HG03103 (cell line): ENCODE data around the gene KLHL40.

Experiments
- ATAC-seq: cut with Tn5 transposase; IDR thresholded peaks from one replicate; pipeline ENCODE4 v1.9.1; 2021; ENCODE audit warnings: low read depth; ENCODE audit not compliant: unreplicated experiment

KLHL40 gene, protein sequence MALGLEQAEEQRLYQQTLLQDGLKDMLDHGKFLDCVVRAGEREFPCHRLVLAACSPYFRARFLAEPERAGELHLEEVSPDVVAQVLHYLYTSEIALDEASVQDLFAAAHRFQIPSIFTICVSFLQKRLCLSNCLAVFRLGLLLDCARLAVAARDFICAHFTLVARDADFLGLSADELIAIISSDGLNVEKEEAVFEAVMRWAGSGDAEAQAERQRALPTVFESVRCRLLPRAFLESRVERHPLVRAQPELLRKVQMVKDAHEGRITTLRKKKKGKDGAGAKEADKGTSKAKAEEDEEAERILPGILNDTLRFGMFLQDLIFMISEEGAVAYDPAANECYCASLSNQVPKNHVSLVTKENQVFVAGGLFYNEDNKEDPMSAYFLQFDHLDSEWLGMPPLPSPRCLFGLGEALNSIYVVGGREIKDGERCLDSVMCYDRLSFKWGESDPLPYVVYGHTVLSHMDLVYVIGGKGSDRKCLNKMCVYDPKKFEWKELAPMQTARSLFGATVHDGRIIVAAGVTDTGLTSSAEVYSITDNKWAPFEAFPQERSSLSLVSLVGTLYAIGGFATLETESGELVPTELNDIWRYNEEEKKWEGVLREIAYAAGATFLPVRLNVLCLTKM

DNA sequence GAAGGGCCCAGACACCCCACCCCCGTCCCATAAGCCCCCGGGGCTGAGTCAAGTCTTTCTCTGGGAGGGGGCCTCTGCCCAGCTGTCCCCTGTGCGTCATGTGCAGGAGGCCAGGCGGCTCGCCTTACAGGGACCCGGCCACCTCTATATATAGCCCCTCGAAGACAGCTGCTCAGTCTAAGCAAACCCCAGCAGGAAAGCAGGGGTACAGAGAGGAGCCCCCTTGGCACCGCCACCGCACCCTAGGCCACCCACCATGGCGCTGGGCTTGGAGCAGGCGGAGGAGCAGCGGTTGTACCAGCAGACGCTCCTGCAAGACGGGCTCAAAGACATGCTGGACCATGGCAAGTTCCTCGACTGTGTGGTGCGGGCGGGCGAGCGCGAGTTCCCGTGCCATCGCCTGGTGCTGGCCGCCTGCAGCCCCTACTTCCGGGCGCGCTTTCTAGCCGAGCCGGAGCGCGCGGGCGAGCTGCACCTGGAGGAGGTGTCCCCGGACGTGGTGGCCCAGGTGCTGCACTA lies at the start of gene KLHL40:
KLHL40 (plus strand) TSS at position 175 of the 519 bp plus-strand sequence; CDS start at position 257, 82 bp downstream.
- ATAC-seq, result no peak

DNA sequence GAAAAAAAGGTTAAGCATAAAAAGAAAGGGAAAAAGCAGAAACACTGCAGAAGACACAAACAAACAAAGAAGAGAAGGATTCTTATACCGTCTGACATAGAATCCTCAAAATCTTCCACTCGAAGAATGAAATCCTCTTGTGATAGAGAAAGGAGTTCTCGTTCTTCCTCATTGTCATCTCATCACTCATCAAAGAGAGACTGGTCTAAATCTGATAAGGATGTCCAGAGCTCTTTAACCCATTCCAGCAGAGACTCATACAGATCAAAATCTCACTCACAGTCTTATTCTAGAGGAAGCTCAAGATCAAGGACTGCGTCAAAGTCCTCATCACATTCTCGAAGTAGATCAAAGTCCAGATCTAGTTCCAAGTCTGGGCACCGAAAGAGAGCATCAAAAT lies 48.3 kb upstream of the KLHL40 start:
- no peak for ATAC-seq

DNA sequence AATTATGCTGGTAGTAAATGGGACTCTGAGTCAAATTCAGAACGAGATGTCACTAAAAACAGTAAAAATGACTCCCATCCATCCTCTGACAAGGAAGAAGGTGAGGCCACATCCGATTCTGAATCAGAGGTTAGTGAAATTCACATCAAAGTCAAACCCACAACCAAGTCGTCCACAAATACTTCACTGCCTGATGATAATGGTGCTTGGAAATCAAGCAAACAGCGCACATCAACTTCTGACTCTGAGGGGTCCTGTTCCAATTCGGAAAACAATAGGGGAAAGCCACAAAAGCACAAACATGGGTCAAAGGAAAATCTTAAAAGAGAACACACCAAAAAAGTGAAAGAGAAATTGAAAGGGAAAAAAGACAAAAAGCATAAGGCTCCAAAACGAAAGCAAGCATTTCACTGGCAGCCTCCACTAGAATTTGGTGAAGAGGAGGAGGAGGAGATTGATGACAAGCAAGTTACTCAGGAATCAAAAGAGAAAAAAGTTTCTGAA lies 46.9 kb upstream of the KLHL40 start:
- no peak for ATAC-seq

DNA sequence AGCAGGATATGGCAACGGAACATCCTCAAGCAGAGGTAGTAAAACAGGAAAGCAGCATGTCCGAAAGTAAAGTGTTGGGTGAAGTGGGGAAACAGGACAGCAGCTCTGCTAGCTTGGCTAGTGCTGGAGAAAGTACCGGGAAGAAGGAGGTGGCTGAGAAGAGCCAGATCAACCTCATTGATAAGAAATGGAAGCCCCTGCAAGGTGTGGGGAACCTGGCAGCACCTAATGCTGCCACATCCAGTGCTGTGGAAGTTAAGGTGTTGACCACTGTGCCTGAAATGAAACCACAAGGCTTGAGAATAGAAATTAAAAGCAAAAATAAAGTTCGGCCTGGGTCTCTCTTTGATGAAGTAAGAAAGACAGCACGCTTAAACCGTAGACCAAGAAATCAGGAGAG lies 46.1 kb upstream of the KLHL40 start:
- ATAC-seq, result no peak

DNA sequence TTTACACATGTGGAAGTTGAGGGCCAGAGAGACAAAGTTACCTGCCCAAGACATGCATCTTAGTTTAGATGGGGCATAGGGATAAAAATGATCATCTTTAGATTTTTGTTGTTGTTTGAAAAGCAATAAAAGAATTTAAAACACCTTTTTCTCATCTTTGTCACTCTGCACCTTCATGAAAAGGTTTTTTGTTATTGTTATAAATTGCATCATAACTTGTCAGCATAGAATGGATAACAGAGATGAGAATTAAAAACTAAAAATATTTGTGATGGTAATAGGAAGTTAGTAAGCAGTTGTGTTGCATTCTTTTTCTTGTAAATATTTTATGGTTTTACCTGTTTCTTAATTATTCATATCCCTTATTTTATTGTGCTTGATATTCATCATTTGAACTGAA lies 45.2 kb upstream of the KLHL40 start:
- no peak for ATAC-seq

DNA sequence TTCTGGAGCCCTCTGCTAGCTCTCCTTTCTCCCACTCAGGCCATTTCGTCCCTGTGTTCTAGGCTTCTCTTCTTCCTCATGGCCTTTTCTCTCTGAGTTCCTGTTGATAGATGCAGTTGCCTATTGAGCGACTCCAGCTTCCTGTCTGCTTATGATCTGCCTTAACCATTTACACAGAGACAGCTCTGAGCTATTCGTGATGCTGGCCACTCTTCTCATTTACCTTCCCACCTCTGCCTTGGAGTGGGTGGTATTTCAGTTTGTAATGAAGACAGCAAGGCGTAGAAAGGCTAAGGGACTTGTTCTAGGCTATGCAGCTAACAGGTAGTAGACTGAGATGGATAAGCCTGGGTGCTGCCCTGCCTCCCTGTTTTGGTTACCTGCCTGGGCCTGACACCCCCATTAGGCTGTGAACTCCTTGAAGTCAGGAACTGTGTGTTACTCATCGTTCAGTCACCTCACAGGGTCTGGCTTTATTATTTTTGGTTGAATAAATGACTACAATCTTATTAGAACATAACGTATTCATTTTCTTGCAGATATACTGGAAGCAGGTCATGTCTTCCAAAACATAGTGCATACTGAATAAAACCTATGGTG lies 44.5 kb upstream of the KLHL40 start:
- no peak for ATAC-seq

DNA sequence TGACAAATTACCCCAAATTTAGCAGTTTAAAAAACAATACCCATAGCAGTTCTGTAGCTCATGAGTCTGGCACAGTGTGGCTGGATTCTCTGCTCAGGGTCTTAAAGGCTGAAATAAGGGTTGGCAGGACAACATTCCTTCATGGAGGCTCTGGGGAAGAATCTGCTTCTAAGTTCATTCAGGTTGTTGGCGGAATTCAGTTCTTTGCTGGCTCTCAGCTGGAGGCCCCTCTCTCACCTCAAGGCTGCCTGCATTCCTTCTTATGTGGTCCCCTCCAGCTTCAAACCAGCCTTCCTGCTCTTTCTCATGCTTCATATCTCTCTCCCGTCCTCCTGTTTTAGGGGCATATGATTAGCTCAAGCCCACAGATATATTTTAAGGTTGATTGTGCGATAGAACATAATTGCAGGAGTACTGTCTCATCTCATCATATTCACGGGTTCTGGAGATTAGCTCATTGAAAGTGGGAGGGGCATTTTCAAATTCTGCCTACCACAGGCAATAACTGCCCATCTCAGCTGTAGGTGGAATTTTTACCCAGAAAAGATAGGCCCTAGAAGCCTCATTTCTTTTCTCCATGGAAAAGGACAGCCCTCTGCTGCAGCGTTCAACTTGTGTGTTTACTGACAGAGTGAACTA lies 37.4 kb upstream of the KLHL40 start:
- ATAC-seq, result no peak

DNA sequence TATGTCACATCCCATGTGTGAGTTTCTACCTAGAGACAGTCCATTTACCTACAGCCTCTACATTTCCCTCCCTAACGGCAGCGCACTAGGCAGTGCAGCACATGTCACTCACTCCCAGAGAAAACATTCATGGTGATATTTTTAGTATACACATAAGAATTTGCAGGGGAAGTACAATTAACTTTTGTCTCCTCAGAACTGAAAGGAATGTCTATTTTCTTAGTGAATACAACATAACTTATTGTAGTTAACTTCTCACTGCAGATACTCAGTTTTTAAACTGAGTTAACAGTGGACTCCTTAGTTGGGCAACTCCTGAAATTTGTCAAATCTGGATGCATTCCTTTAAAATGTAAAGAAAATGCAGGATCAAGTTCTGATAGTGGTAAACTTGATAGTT lies 36.3 kb upstream of the KLHL40 start:
- no peak for ATAC-seq

DNA sequence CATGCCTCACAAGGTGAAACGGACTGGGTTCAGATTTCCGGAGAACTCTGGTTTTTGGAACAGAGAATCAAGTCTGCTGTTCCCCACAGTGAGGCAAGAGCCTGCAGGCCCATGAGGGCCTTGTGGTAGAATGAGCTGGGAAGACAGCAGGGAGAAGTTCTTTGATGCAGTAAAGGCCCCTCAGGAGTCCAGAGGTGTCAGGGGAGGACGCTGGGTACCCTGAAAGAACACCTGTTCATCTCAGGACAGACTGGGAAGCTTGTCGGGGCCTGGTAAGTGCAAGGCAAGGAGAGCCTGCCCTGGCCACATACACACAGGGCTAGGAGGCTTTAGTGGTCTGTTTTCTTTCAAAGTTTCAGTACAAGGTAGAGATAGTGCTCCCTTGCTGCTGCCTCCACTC lies 35.6 kb upstream of the KLHL40 start:
- ATAC-seq, result no peak

DNA sequence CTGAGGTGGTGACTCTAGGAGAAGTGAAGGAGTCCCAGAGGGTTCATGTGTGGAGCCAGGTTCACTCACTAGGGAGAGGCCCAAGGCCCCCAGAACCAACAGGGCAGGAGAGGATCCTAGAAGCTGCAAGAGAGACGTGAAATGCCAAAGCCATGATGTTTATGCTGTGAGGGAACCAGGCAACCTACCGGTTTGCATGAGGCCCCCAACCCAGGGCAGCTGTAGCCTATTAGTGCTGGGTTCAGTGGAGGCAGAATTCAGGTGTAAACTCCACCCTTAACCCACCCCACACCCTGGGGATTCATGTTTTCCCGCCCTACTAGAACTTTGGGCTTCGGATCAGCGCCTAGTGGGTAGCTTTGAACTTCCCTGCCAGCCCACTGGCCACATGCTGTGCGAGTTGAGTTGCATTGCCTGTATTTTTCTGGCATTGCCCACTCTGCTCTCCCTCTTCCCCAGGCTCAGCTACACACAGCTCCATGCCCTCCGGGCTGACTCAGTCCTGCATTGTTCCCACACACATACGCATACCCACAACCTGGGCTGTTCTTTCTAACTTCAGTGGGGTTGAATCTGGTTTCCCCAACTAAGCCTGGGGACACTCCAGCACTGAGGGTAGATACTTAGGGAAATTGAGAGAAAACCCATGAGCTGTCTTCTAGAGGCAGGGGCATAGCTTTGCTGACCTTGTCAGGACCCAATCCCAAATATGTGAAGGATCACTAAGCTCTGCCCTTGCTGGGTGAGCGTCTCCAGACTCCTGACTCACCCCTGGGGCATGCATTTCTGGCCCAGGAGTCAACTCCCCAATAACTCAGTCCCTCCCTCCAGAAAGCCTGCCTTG lies 33.9 kb upstream of the KLHL40 start:
- no peak for ATAC-seq

DNA sequence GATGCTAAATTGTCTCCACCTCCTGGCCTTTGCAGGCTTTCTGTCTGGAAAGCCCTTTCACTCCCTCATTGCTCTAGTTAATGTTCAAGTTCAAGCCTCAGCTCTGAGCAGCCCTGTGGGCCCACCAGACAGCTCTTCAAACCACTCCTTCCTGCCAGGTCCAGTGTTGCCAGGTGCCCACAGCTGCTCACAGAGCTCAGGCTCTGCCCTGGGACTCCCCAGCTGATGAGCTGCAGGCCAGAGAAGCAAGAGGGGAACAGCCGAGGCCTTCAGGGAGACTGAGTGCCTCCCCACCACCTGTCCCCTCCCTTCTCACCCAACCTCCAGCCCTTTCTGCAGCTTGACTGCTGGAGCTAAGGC lies 33.1 kb upstream of the KLHL40 start:
- ATAC-seq, result no peak

DNA sequence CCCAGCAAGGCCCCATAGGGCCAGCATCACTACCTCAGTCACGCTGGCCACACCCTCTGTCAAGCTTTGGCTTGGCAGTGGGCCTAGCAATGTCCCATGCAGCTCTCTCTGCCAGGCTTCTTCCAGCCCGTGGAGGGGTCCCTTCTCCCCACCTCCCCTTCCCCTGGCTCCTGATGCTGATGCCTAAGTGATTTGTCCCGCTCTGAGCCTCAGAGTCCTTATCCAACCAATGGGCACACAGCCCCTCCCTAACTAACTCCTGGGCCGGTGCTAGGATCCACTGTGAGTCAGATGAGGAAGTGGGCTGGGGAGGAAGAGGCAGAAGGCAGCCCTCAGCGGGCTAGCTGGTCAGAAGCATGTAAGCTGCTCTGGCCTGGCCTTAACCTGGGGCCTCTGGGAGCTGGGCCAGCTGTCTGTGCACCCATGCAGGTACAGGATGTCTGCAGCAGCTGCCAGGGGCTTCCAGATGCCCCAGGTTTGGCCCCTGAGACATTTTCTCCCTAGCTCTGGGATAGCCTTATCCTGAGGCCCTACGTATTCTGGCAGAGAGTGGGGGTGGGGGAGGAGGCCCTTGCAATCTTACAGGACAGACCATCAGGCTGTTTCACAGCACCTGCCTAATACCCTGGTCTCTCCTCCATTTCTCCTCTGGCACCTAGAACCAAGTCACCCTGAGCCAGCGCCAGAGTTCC lies 32.6 kb upstream of the KLHL40 start:
- ATAC-seq, result no peak

DNA sequence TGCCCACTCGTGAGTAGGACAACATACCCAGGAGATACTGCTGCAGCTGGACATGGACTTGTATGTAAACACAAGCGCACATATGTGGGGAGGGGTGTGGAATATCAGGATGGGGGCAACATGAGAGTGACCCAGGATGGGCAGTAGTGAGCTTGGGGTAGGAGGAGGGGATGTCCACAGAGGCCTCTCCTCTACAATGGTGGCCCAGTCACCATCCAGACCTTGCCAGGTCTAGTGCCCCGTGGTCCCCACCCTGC lies 32.1 kb upstream of the KLHL40 start:
- no peak for ATAC-seq

DNA sequence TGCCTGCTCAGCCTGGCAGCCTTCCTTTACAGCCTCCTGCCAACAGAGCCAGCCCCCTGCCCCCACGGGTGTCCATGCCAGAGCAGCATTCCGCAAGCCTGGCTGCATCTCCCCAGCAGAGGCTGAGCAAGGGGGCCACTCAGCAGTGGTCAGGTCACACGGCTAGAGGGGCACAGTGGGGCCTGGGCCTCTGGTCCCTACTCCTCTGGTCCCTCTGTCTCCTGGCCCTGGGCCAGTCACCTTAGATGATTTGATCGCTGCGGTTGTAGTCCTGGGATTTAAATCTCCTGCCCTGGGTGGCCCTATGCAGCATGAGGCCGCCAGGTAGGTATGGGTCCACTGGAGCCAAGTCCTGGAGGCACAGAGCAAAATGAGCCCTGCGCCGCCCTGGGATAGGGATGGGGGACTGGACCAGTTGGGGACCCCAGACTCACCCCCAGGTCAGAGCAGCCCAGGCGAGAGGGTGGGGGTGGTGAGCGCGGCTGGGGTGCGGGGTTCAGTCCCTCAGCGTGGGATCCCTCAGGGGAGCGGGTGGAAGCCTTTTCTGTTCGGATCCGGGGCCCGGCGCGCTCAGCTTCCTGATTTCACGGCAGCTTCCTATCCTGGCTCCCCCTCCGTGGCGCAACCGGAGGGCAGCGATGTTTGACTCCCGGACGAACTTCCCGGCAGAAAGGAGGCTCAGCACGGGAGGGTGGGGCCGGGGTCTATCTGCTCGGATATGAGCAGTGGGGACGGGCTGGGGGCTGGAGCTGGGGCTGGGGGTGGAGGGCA lies 31.6 kb upstream of the KLHL40 start, which contains the start of gene ZBTB47:
ZBTB47 (plus strand) TSS at position 138 of the 771 bp plus-strand sequence. CDS start 4,659 bp downstream, outside the sequence.
- ATAC-seq, result no peak

DNA sequence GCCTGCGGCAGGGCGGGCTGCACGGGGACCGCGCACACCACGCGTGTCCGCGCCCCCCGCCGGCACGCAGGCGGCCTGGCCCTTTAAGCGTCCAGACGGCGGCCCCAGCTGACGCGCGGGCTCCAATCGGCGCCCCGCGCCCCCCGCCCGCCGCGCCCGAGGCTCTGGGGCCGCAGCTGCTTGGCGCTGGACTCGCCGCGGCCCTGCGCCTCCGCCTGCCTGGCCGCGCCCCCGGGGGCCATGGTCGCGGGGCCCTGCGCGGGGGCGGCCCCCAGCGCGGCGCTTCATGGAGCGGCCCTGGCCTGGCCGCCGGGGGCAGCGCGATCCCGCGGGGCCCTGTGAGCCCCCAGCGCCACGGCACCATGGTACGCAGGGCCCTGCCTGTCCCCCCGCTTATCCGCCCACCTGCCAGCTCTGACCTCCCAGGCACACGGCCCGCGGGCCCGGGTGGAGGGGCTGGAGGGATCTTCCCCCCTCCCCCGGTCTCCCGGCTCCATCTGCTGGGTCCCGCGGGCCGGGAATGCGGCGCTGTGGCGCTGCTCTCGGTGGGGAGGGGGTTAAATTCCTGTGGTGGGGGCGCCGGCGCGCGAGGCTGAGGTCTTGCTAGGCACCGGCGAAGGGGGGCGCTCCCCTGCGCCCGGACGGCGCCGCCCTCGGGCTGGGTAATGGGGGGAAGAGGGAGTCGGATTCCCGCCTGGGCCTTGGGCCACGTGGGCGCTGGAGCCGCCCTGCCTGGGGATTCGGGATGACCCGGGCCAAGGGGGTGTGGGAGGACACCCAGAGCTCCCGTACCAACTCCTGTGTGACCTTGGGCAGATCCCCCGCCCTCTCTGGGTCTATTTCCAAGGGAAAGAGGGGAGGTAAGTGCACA lies 30.8 kb upstream of the KLHL40 start:
- ATAC-seq, result no peak

DNA sequence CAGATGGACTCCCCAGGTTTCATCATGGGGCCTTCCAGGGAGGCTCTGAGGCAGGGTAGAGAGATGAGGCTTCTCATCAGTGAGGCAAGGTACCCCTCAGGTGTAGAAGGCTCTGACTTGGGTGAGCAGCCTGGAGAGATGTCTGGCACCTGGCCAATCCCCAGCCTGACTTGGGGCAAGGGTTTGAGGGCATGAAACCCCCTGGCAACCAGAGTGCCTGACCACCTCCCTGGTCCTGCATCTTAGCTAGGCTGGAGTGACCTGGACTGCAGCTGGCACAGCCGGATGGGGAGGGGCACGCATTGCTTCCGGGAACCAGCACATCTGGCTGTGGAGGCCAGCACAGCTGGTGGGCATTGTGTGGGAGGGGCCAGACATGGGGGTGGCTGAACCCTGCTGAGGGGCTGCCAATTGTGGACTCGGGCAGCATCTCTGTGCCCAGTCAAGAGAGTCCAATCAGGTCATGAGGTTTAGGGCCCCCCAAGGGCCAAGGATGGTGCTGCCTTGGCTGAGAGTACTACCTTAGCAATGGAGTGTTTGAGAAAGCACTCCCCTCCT lies 29.9 kb upstream of the KLHL40 start:
- no peak for ATAC-seq

DNA sequence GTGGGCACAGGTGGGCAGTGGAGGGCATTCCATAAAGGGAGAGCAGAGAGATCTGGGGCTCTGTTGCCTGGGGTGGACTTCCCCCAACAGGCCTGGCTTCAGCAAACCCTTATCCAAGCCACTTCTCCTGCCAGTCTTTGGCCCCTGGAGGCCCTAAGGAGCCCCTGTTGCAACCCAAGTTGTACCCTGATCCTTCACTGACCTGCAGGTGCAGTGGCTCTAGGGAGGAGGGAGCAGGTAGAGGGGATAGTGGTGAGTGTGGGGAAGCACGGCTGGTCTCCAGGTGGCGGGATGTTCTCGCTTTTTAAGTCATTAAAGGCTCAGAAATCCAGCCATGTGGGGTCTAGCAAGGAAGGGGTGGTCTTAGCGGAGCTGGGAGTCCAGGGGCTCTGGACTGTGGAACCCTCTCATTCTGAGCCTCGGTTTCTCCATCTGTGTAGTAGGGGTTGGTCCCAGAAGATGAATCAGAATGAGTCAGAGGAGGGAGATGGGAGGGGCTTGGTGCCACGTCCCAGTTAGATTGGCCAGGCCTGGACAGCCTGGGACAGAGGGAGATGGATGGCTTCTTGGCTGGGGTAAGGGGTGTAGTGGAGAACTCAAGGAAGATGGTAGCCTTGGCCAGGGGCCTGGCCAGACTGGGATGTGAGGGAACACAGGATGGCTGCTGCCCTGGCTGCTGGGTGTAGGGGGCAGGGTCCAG lies 29.2 kb upstream of the KLHL40 start:
- ATAC-seq, result no peak
